CD14-positive monocyte (primary cell): Measurements from ENCODE around the gene DEAF1. TPM values are rescaled to one million over a fixed set of nuclear protein-coding genes. Genes with fewer than 3 reads are reported as not detected.

Experiments
- DNase-seq, 3 donors: peaks; one replicate each; pipeline ENCODE4 v3.0.0-alpha.2; 2011 to 2022
- H2AFZ ChIP-seq: 2 replicates; pipeline ENCODE4 v1.6.0; 2012; ENCODE audit warnings: mild to moderate bottlenecking, low read depth, low read length, inconsistent platforms; ENCODE audit not compliant: insufficient read depth, poor library complexity, severe bottlenecking
- H3K27ac ChIP-seq, 2 donors: 1 replicate in 1 of 2; 2 replicates in 1 of 2; pipeline ENCODE4 v1.5.1; 2012 to 2013; ENCODE audit warnings: low read length in 2 of 2, control low read depth in 1 of 2, inconsistent platforms in 1 of 2, low read depth in 1 of 2, mild to moderate bottlenecking in 1 of 2
- H3K27me3 ChIP-seq, 2 donors: one replicate each; pipeline versions ENCODE4 v1.6.0 to v1.6.1; 2011 to 2013; ENCODE audit warnings: low read length in 2 of 2; ENCODE audit not compliant: control insufficient read depth in 2 of 2, insufficient read depth in 2 of 2
- H3K36me3 ChIP-seq, 2 donors: replicated peaks in 1 of 2; 1 replicate in 1 of 2; 2 replicates in 1 of 2; pipeline versions ENCODE4 v1.5.1 to v1.6.1; 2012 to 2013; ENCODE audit warnings: low read length in 2 of 2, control low read depth in 1 of 2, inconsistent platforms in 1 of 2, mild to moderate bottlenecking in 1 of 2; ENCODE audit not compliant: insufficient read depth in 2 of 2, control insufficient read depth in 1 of 2
- H3K4me1 ChIP-seq, 2 donors: 1 replicate in 1 of 2; 2 replicates in 1 of 2; pipeline versions ENCODE4 v1.5.1 to v1.6.1; 2012 to 2013; ENCODE audit warnings: low read length in 2 of 2, control low read depth in 1 of 2, inconsistent platforms in 1 of 2, mild to moderate bottlenecking in 1 of 2, moderate library complexity in 1 of 2; ENCODE audit not compliant: insufficient read depth in 2 of 2, control insufficient read depth in 1 of 2
- H3K4me2 ChIP-seq: replicated peaks from 2 replicates; pipeline ENCODE3; 2012; ENCODE audit warnings: low read length, moderate library complexity, mild to moderate bottlenecking; ENCODE audit not compliant: poor library complexity, severe bottlenecking; ENCODE audit errors: extremely low read depth
- H3K4me3 ChIP-seq, 3 experiments: fragments of 200-600 bp in 1 of 3; sonication (generic) in 1 of 3; replicated peaks in 1 of 3; 1 replicate in 2 of 3; 2 replicates in 1 of 3; pipeline ENCODE4 v1.5.1; 2011 to 2013; ENCODE audit warnings: low read length in 3 of 3, mild to moderate bottlenecking in 3 of 3, control low read depth in 2 of 3, low read depth in 2 of 3, inconsistent platforms in 1 of 3, moderate library complexity in 1 of 3
- H3K79me2 ChIP-seq: 2 replicates; pipeline ENCODE4 v1.6.0; 2012; ENCODE audit warnings: mild to moderate bottlenecking, control low read depth, inconsistent platforms, low read length, moderate library complexity; ENCODE audit not compliant: insufficient read depth
- H3K9ac ChIP-seq: 2 replicates; pipeline ENCODE4 v1.6.0; 2017; ENCODE audit warnings: low read length, mild to moderate bottlenecking; ENCODE audit not compliant: insufficient read depth, poor library complexity, severe bottlenecking
- H3K9me3 ChIP-seq, 2 donors: replicated peaks in 1 of 2; 1 replicate in 1 of 2; 2 replicates in 1 of 2; pipeline versions ENCODE4 v1.5.1 to v1.6.1; 2012 to 2013; ENCODE audit warnings: low read length in 2 of 2, control low read depth in 1 of 2; ENCODE audit not compliant: control insufficient read depth in 1 of 2, insufficient read depth in 1 of 2
- H4K20me1 ChIP-seq: 2 replicates; pipeline ENCODE4 v1.6.0; 2012; ENCODE audit warnings: mild to moderate bottlenecking, low read length, control low read depth, moderate library complexity; ENCODE audit not compliant: insufficient read depth
- H3K27ac Mint-ChIP-seq, 7 donors: one replicate each; pipeline ENCODE4 v1.8.0; 2020; ENCODE audit warnings: mild to moderate bottlenecking in 7 of 7, mixed read lengths in 7 of 7, moderate library complexity in 6 of 7, inconsistent platforms in 2 of 7
- H3K27me3 Mint-ChIP-seq, 3 donors: one replicate each; pipeline ENCODE4 v1.8.0; 2021 to 2022; ENCODE audit warnings: low read depth in 3 of 3, mild to moderate bottlenecking in 3 of 3, mixed read lengths in 3 of 3, moderate library complexity in 3 of 3, inconsistent platforms in 1 of 3
- H3K36me3 Mint-ChIP-seq, 2 donors: one replicate each; pipeline ENCODE4 v1.8.0; 2020; ENCODE audit warnings: mixed read lengths in 2 of 2, inconsistent platforms in 1 of 2, mild to moderate bottlenecking in 1 of 2
- H3K4me1 Mint-ChIP-seq: one replicate; pipeline ENCODE4 v1.8.0; 2020; ENCODE audit warnings: mild to moderate bottlenecking, mixed read lengths
- H3K4me3 Mint-ChIP-seq, 2 donors: one replicate each; pipeline ENCODE4 v1.8.0; 2020; ENCODE audit warnings: mild to moderate bottlenecking in 2 of 2, mixed read lengths in 2 of 2, moderate library complexity in 1 of 2
- H3K9me3 Mint-ChIP-seq, 7 donors: one replicate each; pipeline ENCODE4 v1.8.0; 2020 to 2022; ENCODE audit warnings: mixed read lengths in 7 of 7, mild to moderate bottlenecking in 6 of 7, moderate library complexity in 6 of 7, inconsistent platforms in 2 of 7
- CTCF ChIP-seq: fragments of 200-600 bp; IDR thresholded peaks from one replicate; pipeline ENCODE4 v1.8.0; 2022; ENCODE audit warnings: antibody characterized with exemption, mild to moderate bottlenecking
- WGBS: methylation state at CpG from one replicate; pipeline ENCODE4 v1.1.5; 2013; ENCODE audit warnings: missing lambda C conversion rate; ENCODE audit not compliant: insufficient coverage; 5-methylcytosine and 5-hydroxymethylcytosine counted together
- intact Hi-C, 2 donors: fragments of 100-400 bp; cut with micrococcal nuclease; formaldehyde crosslinking; loops; one replicate each; pipeline versions ENCODE4 v1.15.0 to v1.15.1; 2023
- polyA plus RNA-seq, 3 donors: library from polyadenylated mRNA; depleted of rRNA in 1 of 3; unstranded in 2 of 3; stranded (reverse) in 1 of 3; fragments of 300-500 nt in 2 of 3; fragments of >200 nt in 1 of 3; fragmentation: Illumina TruSeq in 2 of 3; gene quantifications; 1 replicate in 2 of 3; 2 replicates in 1 of 3; pipeline ENCODE4 v1.2.3, GENCODE V29; 2012 to 2021

Gene DEAF1
- polyA plus RNA-seq, 3 donors, result 18.0 to 22.3 (median 22.2) TPM

GRCh38 chr11:646214-646613 lies 48.8 kb downstream of the DEAF1 start:
- peaks cover 32 to 86% of the 10 kb centered on the region in 2 donors for H3K36me3 Mint-ChIP-seq
- Histone ChIP-seq H2AFZ (no peak overlapping the region), H3K9ac (no peak overlapping the region), H3K4me2 (no peak overlapping the region), H3K4me3 (no peak overlapping the region), H3K9me3 (peaks cover 0 to 4% of the 10 kb centered on the region in 2 donors), H3K36me3 (peaks cover 26 to 79% of the 10 kb centered on the region in 2 donors), H3K27ac (no peak overlapping the region), H3K79me2 (no peaks in the 10 kb centered on the region), H3K27me3 (peaks cover 0 to under 1% of the 10 kb centered on the region in 2 donors), H3K4me1 (peaks cover under 1 to 3% of the 10 kb centered on the region in 2 donors), H4K20me1 (peaks cover under 1% of the 10 kb centered on the region)
- H3K4me3 Mint-ChIP-seq, result no peak overlapping the region
- no peaks in the 10 kb centered on the region for H3K4me1 Mint-ChIP-seq
- no peak for DNase-seq
- no peak overlapping the region for H3K27ac Mint-ChIP-seq
- peaks cover 0 to 5% (median 2%) of the 10 kb centered on the region in 3 donors for H3K27me3 Mint-ChIP-seq
- intact Hi-C loops, result no loop called here
- peaks cover 0 to 4% (median 0%) of the 10 kb centered on the region in 7 donors for H3K9me3 Mint-ChIP-seq
- 80% methylated on average over 3 of the region's 14 CpGs for WGBS
- TF ChIP-seq CTCF, result no peak

GRCh38 chr11:645536-645935 lies 49.5 kb downstream of the DEAF1 start:
- no peak overlapping the region for H2AFZ ChIP-seq
- TF ChIP-seq CTCF, result no peak
- H3K36me3 Mint-ChIP-seq, result peaks cover 32 to 79% of the 10 kb centered on the region in 2 donors
- H3K27ac ChIP-seq, result no peak overlapping the region
- peaks cover 3% of the 10 kb centered on the region for H3K4me1 Mint-ChIP-seq
- DNase-seq, result no peak
- peaks cover 0 to 8% of the 10 kb centered on the region in 2 donors for H3K27me3 ChIP-seq
- H4K20me1 ChIP-seq, result peaks cover 8% of the 10 kb centered on the region
- H3K4me2 ChIP-seq, result no peak overlapping the region
- H3K9me3 Mint-ChIP-seq, result peaks cover 0 to 4% (median 2%) of the 10 kb centered on the region in 7 donors
- H3K27ac Mint-ChIP-seq, result no peak overlapping the region
- H3K9me3 ChIP-seq, result peaks cover 0 to 4% of the 10 kb centered on the region in 2 donors
- 90% methylated on average over 15 of the region's 16 CpGs for WGBS
- no peak overlapping the region for H3K4me3 Mint-ChIP-seq
- H3K79me2 ChIP-seq, result no peaks in the 10 kb centered on the region
- no peak overlapping the region for H3K4me3 ChIP-seq
- peaks cover 25 to 75% of the 10 kb centered on the region in 2 donors for H3K36me3 ChIP-seq
- intact Hi-C loops, result no loop called here
- peaks cover 2 to 12% (median 5%) of the 10 kb centered on the region in 3 donors for H3K27me3 Mint-ChIP-seq
- H3K4me1 ChIP-seq, result peaks cover 8 to 9% of the 10 kb centered on the region in 2 donors
- no peak overlapping the region for H3K9ac ChIP-seq
